CD4-positive, alpha-beta T cell treated with Interleukin-6 for 4 hours (primary cell): ENCODE data around the gene SPATS2L.

ENCODE experiments used
- DNase-seq: peaks from one replicate; pipeline ENCODE4 v3.0.0-alpha.2; 2020; ENCODE audit warnings: mixed read lengths

The SPATS2L gene

GRCh38 chr2:200297989-200298388, 8.5 kb upstream of the SPATS2L start:
- DNase-seq, result no peak

- DNase-seq, result no peak
Measured at GRCh38 chr2:200298816-200299215, 7.7 kb upstream of the SPATS2L start.

GRCh38 chr2:200300065-200300464, 6.4 kb upstream of the SPATS2L start:
- DNase-seq, result no peak

GRCh38 chr2:200300638-200301314, 5.7 kb upstream of the SPATS2L start:
- DNase-seq, result no peak

GRCh38 chr2:200301953-200302858, 4.3 kb upstream of the SPATS2L start:
- DNase-seq, result no peak

GRCh38 chr2:200302940-200303727, 3.4 kb upstream of the SPATS2L start:
- no peak for DNase-seq

GRCh38 chr2:200305797-200306195, 697 bp upstream of the SPATS2L start:
- DNase-seq, result peak; percentile 2

- DNase-seq, result peak; percentile 58
Measured at GRCh38 chr2:200306931-200307723, 634 bp downstream of the SPATS2L start.

- DNase-seq, result no peak
Measured at GRCh38 chr2:200307724-200308545, 1.4 kb downstream of the SPATS2L start.

- DNase-seq, result no peak
Measured at GRCh38 chr2:200308546-200309295, 2.2 kb downstream of the SPATS2L start.

- DNase-seq, result no peak
Measured at GRCh38 chr2:200309296-200310049, 3.0 kb downstream of the SPATS2L start.

GRCh38 chr2:200310545-200310971, 4.1 kb downstream of the SPATS2L start:
- no peak for DNase-seq

GRCh38 chr2:200311139-200311538, 4.6 kb downstream of the SPATS2L start:
- DNase-seq, result no peak

GRCh38 chr2:200314976-200315567, 8.6 kb downstream of the SPATS2L start:
- DNase-seq, result no peak

GRCh38 chr2:200317975-200318374, 11.5 kb downstream of the SPATS2L start:
- no peak for DNase-seq

GRCh38 chr2:200318940-200319435, 12.5 kb downstream of the SPATS2L start:
- DNase-seq, result no peak

- DNase-seq, result no peak
Measured at GRCh38 chr2:200319548-200320337, 13.2 kb downstream of the SPATS2L start.

GRCh38 chr2:200320344-200320743, 13.9 kb downstream of the SPATS2L start:
- DNase-seq, result no peak
